PC-9 (cell line): Measurements from ENCODE around the gene MACROD1.

Experiments
- CTCF ChIP-seq: fragments of 200-600 bp; sonication (generic); conservative IDR thresholded peaks from 2 replicates; pipeline ENCODE4 v1.6.1; 2017; ENCODE audit warnings: mixed run types, antibody characterized with exemption, mild to moderate bottlenecking, moderate library complexity
- EZH2 ChIP-seq: fragments of 200-600 bp; sonication (generic); IDR thresholded peaks from 2 replicates; pipeline ENCODE4 v1.8.0; 2017; ENCODE audit warnings: antibody characterized with exemption, low read depth

DNA sequence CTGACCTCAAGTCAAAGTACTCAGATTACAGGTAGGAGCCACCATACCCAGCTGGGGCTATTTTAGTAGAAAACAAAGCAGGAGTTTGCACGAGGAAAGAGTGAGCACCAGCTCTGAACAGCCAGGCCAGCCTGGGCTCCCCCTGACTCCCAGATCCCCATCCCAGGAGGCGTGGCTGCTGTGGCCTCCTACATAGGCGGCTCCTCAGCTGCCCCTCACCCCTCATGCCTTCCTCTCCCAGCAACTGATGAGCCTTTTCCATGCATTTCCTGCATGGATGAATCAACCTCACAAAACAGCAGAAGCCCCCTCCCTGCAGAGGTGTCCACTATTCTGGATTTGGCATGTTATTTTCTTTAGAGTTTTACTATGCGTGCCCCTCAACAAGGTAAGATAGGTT is 140.7 kb downstream of the MACROD1 start:
- TF ChIP-seq CTCF (no peak), EZH2 (no peak)
